EH (cell line): ENCODE data around the gene PHF21B.
"Not testable (repeated sequence)": the region's sequence is repeated elsewhere in the genome, so short reads cannot be mapped to it uniquely, and the experiment has no call there.

Experiments
- DNase-seq: peaks from one replicate; pipeline ENCODE4 v3.0.0-alpha.2; 2015; ENCODE audit warnings: low read depth

PHF21B gene

GRCh38 chr22:44917372-44918165 lies 92.2 kb downstream of the PHF21B start:
- no peak for DNase-seq

DNA sequence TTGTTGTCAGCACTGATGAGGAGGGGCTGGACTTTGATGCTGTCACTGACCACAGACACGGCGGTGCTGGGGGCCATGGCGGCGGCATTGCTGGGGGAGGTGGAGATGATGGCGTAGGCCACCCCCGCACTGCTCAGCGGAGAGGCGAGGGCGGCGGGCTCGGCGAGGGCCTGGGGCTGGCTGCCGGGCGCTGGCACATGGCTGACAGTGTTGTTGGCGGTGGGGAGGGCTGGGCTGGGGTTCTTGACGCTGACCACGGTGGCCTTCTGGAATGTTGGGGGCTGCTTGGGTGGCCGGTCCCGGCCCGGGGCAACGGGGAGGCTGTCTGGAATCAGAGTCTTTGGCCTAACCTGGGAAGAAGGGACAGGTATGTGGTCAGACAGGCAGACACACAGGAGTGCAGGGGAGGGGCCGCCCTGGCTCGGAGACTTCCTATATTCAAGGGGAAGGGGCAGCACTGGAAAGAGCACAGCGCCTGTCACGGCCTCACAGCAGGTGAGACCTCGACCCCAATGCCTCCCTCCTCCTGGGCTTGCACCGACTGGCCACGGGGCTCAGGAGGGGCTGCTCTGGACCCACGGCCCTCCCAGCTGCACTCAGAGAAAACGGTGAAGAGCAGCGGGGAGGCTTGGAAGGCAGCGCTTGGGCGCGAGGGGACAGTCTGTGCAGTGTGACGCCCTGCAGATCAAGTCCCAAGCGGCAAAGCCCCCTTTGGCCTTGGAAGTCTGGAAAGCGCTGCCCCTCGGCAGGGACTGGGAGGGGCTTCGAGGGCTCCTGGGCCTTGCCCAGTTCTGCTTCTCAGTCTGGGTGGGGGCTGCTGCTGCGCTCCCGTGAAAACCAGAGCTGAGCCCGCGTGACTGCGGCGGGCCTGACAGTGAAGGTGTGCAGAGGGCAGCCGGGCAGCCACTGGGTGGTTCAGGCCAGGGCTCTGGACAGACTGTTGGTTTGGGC lies 93.2 kb downstream of the PHF21B start:
- no peak for DNase-seq

- DNase-seq = no peak
These were observed 94.4 kb downstream of the PHF21B start for GRCh38 chr22:44915441-44915840.

DNA sequence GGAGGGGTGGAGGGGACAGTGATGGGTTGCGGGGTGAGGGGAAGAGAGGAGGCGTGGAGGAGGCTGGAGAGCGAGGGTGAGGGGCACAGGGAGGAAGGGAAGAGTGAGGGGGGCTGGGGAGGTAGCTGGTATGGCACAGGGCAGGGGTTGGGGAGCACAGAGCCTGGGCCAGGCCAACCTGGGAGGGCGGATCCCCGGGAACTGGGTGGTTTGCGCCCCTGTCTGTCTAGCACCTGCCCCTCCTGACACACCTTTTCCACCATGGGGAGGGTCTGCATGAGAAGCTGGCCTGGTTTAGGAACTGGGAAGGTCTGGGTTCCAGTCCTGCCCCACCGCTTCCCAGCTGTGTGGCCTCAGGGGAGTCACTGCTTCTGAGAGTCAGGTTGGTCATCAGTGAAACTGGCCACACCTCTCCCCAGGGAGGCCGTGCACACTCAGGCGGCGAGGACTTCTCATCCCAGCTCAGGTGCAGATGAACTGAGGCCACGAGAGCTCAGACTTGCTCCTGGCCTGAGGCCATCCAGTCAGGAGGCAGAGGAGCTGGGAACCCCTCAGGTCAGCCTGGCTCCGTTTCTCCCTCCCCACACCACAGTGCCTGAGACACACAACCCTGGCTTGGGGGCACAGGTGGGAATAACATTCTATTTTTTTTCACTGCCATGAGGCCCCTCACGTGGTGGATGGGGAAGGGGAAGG lies 95.6 kb downstream of the PHF21B start:
- DNase-seq = no peak

GRCh38 chr22:44913198-44913983 lies 96.4 kb downstream of the PHF21B start:
- DNase-seq = no peak

DNA sequence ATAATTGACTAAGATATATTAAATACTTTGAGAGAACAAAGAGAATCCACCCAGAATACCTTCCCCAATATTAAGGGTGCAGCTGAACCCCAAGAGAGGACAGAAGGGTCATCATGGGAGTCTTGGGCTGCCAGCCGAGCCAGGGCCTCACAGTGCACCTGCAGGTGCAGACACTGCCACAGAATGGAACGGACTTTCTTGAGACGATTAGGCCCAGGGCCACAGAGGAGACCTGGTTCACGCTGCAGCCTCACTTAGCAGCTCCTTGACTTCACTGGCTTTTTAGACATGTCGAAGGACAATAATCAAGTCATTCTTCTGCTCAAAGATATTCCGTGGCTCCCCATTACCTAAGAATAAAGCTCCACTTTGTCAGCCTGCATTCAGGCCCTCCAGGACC lies 100.6 kb downstream of the PHF21B start:
- DNase-seq = no peak

- DNase-seq = no peak
These were observed 101.8 kb downstream of the PHF21B start for GRCh38 chr22:44907765-44908737.

DNA sequence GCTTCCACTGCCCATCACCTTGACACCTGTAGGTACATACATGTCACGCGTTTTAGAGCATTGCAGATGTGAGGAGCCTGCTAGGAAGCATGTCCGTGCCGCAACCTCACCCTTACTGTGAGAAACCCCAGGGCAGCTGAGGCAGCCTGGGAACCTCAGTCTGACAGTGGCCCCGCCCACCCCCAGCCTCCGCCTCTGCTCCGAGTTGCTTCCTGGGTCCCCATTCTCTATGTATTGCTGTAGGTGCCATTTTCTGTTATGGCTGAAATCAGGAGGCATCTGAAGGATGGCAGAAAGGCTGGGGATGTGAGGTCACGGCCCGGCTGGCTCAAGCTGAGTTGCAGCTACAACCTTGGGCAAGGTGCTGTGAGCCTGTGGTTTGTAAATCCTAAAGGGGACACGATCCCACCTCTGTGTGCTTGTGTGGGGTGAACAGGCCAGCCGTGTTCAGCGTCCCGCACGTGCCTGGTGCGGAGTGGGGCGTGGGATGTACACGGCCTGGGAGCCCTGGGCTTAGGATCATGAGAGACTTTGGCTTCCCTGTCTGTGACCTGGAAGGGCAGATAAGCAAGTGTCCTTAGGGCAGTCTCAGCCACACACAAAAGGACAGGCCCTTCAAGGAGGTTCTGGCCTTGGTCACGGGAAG lies 102.7 kb downstream of the PHF21B start:
- no peak for DNase-seq

DNA sequence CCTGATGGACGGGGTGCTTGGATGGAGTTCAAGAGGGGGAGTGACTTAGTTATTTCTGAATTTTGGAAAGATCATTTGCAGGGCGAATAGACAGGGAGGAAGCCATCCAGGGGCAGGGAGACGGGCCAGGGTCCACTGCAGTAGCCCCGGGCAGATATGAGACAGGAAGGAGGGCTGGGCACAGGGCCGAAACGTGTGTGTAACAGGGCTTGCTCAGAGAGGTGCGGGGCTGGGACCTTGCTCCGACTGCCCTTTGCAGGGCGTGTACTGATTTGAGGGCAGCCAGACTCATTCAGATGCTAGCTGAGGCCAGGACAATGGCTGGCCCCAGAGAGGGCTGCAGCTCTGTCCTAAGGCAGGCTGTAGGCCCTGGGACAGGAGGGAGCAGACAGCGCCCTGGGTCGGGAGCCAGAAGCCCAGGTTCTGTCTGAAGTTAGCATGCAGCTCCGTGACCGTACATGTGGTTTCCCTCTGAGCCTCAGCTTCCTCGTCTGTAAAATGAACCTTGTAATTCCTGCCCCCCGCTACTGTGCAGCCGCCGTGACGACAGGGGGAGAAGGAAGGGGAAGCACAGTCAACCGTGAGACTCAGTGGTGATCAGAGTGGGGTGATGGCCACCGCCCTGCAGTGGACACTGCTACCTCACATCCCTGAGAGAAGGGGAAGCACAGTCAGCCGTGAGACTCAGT lies 103.4 kb downstream of the PHF21B start:
- DNase-seq = no peak

GRCh38 chr22:44904492-44905152 lies 105.2 kb downstream of the PHF21B start:
- DNase-seq = not testable (repeated sequence)

DNA sequence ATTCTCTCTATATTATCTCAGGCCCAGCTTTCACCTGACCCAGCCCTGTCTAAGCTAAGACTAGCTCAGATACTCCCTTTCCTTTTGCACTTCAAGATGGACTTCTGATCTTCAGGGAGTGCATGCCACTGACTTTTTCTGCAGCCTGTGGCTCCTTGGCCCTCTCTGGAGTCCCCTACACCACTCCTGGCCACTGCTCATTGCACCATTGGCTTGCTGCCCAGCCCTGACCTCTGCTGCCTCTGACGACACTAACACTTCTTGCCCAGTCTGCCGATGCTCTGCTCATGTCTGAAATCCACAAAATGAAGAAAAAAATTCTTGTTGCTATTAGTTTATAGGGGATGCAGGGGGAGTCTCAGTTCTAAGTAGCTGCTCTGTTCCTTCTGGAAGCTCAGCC lies 106.6 kb downstream of the PHF21B start:
- not testable (repeated sequence) for DNase-seq

DNA sequence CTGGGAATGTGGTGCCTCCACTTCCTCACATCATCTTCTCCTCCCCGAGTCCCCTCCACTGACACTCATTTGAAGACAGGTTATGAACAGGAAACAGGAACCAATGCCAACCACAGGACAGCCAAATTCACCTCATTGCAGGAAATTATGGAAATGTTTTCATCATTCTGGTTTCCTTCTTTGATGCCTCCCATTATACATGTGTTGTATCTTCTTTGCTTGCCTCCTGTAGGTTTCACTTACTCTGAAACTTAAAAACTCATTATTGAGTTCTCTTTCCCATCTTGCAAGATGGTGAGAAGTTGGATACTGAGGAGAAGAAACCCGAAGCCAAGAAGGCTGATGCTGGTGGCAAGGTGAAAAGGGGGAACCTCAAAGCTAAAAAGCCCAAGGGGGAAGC lies 108.5 kb downstream of the PHF21B start:
- no peak for DNase-seq

DNA sequence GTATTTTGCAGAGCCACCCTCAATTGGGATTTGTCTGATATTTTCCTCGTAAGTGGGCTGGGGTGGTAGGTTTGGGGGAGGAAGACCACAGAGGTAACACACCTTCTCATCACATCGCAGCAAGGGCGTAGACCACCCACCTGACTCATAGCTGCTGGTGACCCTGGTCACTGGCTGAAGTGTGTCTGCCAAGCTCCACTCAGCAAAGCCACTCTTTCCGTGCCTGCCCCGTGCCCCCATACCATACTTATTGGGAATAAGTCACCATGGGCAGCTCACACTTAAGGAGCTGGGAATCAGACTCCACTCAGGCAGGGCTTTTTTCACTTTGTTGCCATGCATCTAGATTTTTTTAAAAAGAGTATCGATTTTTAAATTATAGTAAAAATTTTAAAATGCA lies 111.6 kb downstream of the PHF21B start:
- no peak for DNase-seq

- DNase-seq = no peak
These were observed 114.3 kb downstream of the PHF21B start for GRCh38 chr22:44895296-44896055.

DNA sequence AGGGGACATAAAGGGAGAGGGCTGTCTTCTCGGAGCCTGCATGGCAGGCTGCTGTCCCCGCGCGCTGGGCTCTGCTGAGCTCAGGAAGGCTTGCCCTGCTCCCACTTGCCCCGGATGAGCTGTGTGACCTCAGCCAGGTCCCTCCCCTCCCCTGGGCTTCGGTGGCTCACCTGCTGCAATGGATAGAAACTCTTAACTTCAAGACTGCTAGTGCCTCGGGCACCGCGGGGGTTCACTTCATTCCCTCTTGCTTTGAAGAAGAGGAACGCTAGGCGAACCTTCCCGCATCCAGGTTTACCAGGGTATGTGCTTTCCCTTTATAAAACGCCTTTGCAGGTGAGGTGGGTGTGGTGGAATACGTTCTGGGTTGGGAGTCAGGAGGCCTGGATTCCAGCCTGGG lies 115.0 kb downstream of the PHF21B start:
- DNase-seq = no peak

- DNase-seq = no peak
These were observed 115.5 kb downstream of the PHF21B start for GRCh38 chr22:44894321-44894720.

- DNase-seq = no peak
These were observed 116.1 kb downstream of the PHF21B start for GRCh38 chr22:44893731-44894080.
